Measurements from ENCODE around the gene ANTXR2. TPM values are rescaled to one million over a fixed set of nuclear protein-coding genes. Genes with fewer than 3 reads are reported as not detected.

Gene ANTXR2
- total RNA-seq, 6 experiments from 2014 or later: 24.5 to 86.0 (median 33.7) TPM

GRCh38 chr4:79948739-79949138, 124.3 kb downstream of the ANTXR2 start:
- no peak overlapping the region for H3K27ac ChIP-seq
- DNase-seq (no peak), ATAC-seq (no peak)
- no peaks in the 10 kb centered on the region for H3K27me3 ChIP-seq
- H3K9me3 ChIP-seq: no peaks in the 10 kb centered on the region
- H3K4me1 ChIP-seq: no peaks in the 10 kb centered on the region
- no peaks in the 10 kb centered on the region for H3K36me3 ChIP-seq
- TF ChIP-seq, protein P1, sequence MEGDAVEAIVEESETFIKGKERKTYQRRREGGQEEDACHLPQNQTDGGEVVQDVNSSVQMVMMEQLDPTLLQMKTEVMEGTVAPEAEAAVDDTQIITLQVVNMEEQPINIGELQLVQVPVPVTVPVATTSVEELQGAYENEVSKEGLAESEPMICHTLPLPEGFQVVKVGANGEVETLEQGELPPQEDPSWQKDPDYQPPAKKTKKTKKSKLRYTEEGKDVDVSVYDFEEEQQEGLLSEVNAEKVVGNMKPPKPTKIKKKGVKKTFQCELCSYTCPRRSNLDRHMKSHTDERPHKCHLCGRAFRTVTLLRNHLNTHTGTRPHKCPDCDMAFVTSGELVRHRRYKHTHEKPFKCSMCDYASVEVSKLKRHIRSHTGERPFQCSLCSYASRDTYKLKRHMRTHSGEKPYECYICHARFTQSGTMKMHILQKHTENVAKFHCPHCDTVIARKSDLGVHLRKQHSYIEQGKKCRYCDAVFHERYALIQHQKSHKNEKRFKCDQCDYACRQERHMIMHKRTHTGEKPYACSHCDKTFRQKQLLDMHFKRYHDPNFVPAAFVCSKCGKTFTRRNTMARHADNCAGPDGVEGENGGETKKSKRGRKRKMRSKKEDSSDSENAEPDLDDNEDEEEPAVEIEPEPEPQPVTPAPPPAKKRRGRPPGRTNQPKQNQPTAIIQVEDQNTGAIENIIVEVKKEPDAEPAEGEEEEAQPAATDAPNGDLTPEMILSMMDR (IDR thresholded peaks at IDR 0.05): no peak
- TF ChIP-seq POLR2A (IDR thresholded peaks at IDR 0.05): no peak
- intact Hi-C loops (cut with DNase I): no loop called here
- no peak overlapping the region for H3K4me3 ChIP-seq

DNA sequence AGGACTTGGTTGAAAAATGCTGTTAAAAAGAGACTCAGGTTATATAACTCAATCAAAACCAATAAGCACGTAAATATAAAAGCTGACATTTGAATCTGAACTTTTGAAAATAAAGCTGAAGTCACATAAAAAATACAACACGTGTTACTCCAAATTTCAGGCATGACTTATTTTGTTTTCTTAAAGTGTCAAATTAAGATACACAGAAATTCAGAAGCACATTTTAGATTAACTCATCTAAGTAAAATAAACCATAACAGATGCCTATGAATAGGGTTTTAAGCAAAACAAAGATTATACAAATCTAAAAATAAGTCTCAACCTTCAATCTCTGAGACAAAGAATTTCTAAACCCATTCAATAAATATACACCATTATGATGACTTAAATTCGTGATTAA, 124.8 kb downstream of the ANTXR2 start:
- no peaks in the 10 kb centered on the region for H3K27me3 ChIP-seq
- intact Hi-C loops (cut with DNase I): no loop called here
- no peaks in the 10 kb centered on the region for H3K9me3 ChIP-seq
- no peak overlapping the region for H3K4me3 ChIP-seq
- WGBS (ENCODE audit: insufficient coverage, low coverage, low lambda C conversion rate, missing lambda C conversion rate): 78% methylated on average over 3 of the region's 3 CpGs
- no peak for TF ChIP-seq POLR2A (IDR thresholded peaks at IDR 0.05)
- TF ChIP-seq, protein P1 (IDR thresholded peaks at IDR 0.05): no peak
- DNase-seq (no peak), ATAC-seq (no peak)
- H3K4me1 ChIP-seq: no peaks in the 10 kb centered on the region
- H3K27ac ChIP-seq: no peak overlapping the region
- H3K36me3 ChIP-seq: no peaks in the 10 kb centered on the region

DNA sequence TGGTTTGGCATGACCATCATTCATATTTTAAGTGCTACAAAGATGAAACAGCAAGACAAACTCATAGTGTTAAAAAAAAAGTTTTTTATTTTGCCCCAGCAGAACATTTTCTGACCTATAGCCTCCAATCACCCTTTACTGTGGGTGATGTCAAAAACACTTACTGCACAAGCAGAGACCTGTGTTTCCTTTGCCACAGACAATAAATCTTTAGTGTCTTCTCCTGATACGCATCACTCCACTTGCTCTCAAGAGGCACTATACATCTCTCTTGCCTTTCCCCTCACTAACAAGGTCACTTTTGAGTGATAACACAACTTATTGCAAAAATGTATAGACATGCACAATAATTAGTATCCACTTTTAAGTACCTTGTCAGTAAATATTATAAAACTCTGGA, 125.6 kb downstream of the ANTXR2 start:
- intact Hi-C loops (cut with DNase I): no loop called here
- no peaks in the 10 kb centered on the region for H3K27me3 ChIP-seq
- no peaks in the 10 kb centered on the region for H3K36me3 ChIP-seq
- TF ChIP-seq, protein P1 (IDR thresholded peaks at IDR 0.05): no peak
- no peak for TF ChIP-seq POLR2A (IDR thresholded peaks at IDR 0.05)
- H3K27ac ChIP-seq: no peak overlapping the region
- no peaks in the 10 kb centered on the region for H3K4me1 ChIP-seq
- no peak for DNase-seq
- no peak for ATAC-seq
- no peak overlapping the region for H3K4me3 ChIP-seq
- 100% methylated on average over 1 of the region's 1 CpG for WGBS (ENCODE audit: insufficient coverage, low coverage, low lambda C conversion rate, missing lambda C conversion rate)
- H3K9me3 ChIP-seq: no peaks in the 10 kb centered on the region

GRCh38 chr4:79935274-79935673, 137.8 kb downstream of the ANTXR2 start:
- DNase-seq: no peak
- Histone ChIP-seq H3K4me1 (no peaks in the 10 kb centered on the region), H3K27ac (no peak overlapping the region), H3K36me3 (no peaks in the 10 kb centered on the region), H3K4me3 (no peak overlapping the region), H3K27me3 (no peaks in the 10 kb centered on the region), H3K9me3 (no peaks in the 10 kb centered on the region)
- ATAC-seq: no peak
- intact Hi-C loops (cut with DNase I): no loop called here
- TF ChIP-seq POLR2A (IDR thresholded peaks at IDR 0.05): no peak
- TF ChIP-seq, protein P1 (IDR thresholded peaks at IDR 0.05): no peak
- 94% methylated on average over 1 of the region's 1 CpG for WGBS (ENCODE audit: insufficient coverage, low coverage, low lambda C conversion rate, missing lambda C conversion rate)

DNA sequence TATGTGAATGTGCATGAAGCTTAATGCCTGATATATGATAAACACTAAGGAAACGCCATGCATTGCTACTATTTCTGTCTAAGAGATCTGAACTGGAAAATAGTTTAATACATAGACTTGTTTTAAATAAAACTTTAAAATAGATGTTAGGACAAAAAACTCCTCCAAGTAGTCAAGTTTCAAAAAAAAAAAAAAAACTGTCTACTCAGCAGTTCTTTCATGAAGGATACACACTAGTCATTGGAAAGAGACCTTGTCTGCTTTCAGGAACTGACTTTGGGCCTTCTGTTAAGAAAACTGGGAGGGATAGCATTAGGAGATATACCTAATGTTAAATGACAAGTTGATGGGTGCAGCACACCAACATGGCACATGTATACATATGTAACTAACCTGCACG, 138.4 kb downstream of the ANTXR2 start:
- no peak overlapping the region for H3K4me3 ChIP-seq
- intact Hi-C loops (cut with DNase I): no loop called here
- no peaks in the 10 kb centered on the region for H3K9me3 ChIP-seq
- TF ChIP-seq, protein P1 (IDR thresholded peaks at IDR 0.05): no peak
- TF ChIP-seq POLR2A (IDR thresholded peaks at IDR 0.05): no peak
- DNase-seq: no peak
- H3K27ac ChIP-seq: no peak overlapping the region
- ATAC-seq: no peak
- H3K36me3 ChIP-seq: no peaks in the 10 kb centered on the region
- WGBS (ENCODE audit: insufficient coverage, low coverage, low lambda C conversion rate, missing lambda C conversion rate): 91% methylated on average over 2 of the region's 2 CpGs
- no peaks in the 10 kb centered on the region for H3K27me3 ChIP-seq
- H3K4me1 ChIP-seq: no peaks in the 10 kb centered on the region

Measured in right lobe of liver (tissue), 6 donors.